NB4 (cell line): ENCODE measurements around the gene FCRL2.
"Not testable (repeated sequence)": the region's sequence is repeated elsewhere in the genome, so short reads cannot be mapped to it uniquely, and the experiment has no call there.

Experiments
- DNase-seq: peaks from one replicate; pipeline ENCODE4 v3.0.0; 2010; ENCODE audit warnings: low read depth
- H3K4me3 ChIP-seq: one replicate; pipeline ENCODE4 v1.5.1; 2011; ENCODE audit warnings: mild to moderate bottlenecking, low read depth, low read length, moderate library complexity
- MYC ChIP-seq: IDR thresholded peaks from 2 replicates; pipeline ENCODE4 v1.6.1; 2011; ENCODE audit warnings: low read depth, low read length
- POLR2A ChIP-seq: IDR thresholded peaks from 2 replicates; pipeline ENCODE4 v1.6.1; 2011; ENCODE audit warnings: mild to moderate bottlenecking; ENCODE audit not compliant: insufficient read length; ENCODE audit errors: extremely low read depth
- TF ChIP-seq, protein P1 (sequence below): IDR thresholded peaks from one replicate; pipeline ENCODE4 v1.5.1; 2012; ENCODE audit warnings: low read depth, low read length
- TF ChIP-seq, protein P2 (sequence below): IDR thresholded peaks from 2 replicates; pipeline ENCODE4 v1.6.1; 2011; ENCODE audit warnings: low read depth, low read length

FCRL2 gene

DNA sequence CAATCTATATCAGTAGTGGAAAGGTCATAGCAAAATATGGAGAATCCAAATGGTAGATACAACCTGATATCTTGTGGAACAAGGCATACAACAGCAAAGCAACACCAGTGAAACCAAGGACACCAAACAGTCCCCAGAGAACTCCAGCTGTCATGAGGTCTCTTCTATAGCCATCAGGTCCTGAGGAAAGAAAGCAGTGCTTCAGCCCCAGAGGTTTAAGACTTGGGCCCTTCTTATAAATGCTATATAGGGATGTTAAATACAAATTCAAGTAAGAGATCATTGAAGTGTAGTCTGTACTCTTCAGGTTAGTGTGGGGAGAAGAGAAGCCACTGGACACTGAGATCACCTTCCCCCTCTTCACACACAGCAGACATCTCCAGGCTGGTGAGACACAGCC is 10.1 kb downstream of the FCRL2 start:
- DNase-seq: no peak
- H3K4me3 ChIP-seq: no peak overlapping the region
- no peak for TF ChIP-seq MYC
- TF ChIP-seq, protein P1, sequence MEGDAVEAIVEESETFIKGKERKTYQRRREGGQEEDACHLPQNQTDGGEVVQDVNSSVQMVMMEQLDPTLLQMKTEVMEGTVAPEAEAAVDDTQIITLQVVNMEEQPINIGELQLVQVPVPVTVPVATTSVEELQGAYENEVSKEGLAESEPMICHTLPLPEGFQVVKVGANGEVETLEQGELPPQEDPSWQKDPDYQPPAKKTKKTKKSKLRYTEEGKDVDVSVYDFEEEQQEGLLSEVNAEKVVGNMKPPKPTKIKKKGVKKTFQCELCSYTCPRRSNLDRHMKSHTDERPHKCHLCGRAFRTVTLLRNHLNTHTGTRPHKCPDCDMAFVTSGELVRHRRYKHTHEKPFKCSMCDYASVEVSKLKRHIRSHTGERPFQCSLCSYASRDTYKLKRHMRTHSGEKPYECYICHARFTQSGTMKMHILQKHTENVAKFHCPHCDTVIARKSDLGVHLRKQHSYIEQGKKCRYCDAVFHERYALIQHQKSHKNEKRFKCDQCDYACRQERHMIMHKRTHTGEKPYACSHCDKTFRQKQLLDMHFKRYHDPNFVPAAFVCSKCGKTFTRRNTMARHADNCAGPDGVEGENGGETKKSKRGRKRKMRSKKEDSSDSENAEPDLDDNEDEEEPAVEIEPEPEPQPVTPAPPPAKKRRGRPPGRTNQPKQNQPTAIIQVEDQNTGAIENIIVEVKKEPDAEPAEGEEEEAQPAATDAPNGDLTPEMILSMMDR: no peak
- TF ChIP-seq, protein P2, sequence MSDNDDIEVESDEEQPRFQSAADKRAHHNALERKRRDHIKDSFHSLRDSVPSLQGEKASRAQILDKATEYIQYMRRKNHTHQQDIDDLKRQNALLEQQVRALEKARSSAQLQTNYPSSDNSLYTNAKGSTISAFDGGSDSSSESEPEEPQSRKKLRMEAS: no peak
- no peak for TF ChIP-seq POLR2A

DNA sequence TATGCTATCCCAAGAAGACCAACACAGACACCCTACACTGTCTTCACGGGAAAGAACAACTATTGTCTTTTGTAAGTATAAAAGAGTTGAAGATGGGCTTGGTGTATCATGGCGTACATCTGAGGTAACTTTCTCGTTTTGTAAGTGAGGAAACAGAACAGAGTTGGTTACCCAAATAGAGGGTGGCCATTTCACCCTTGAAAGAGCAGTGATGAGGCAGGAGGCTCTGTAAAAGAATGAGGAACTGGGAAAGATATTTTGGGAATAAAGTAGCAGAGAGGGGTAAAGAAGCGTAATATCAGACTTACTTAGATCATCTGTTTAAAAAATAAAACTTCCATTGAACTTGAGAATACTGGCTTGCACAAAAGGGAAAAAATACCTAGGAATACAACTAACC is 18.9 kb downstream of the FCRL2 start:
- DNase-seq: no peak
- no peak for TF ChIP-seq POLR2A
- H3K4me3 ChIP-seq: no peak overlapping the region

DNA sequence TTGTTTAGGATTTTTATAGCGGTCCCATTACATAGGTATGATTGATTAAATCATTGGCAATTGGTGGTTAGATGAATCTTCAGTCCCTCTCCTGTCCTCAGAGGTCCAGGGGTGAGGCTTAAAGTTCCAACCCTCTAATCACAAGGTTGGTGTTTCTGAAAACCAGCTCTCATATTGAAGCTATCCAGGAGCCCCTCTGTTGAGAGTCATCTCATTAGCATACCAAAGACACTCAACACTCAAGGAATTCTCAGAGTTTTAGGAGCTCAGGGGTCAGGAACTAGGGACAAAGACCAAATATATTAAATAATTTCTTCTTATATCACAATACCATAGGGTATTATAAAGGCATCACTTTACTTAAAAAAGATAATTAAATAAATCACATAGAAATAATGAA is 23.3 kb downstream of the FCRL2 start:
- DNase-seq: no peak
- TF ChIP-seq, protein P2: no peak
- TF ChIP-seq, protein P1: no peak
- TF ChIP-seq POLR2A (no peak), MYC (no peak)
- H3K4me3 ChIP-seq: no peak overlapping the region

DNA sequence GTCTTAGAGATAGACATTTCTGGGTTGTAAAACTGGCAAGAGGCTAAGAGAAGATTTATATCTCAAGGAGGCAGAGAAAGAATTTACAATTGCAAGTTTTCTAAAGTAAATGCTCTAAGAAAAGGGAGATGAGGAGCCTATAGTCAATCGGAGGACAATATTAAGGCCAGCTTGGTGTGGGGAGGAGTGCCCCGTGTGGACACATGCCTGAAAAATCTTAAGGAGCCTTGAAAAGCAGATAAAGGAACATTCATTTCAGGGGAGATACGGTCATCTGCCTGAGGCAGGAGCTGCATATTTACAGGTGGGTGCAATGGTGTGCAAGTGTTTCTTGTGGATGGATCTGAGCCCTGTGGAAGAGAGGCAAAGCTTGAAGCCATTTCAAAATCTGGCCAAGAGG is 25.6 kb downstream of the FCRL2 start:
- no peak overlapping the region for H3K4me3 ChIP-seq
- TF ChIP-seq MYC: no peak
- TF ChIP-seq POLR2A: no peak
- TF ChIP-seq, protein P2: no peak
- TF ChIP-seq, protein P1: no peak
- no peak for DNase-seq

DNA sequence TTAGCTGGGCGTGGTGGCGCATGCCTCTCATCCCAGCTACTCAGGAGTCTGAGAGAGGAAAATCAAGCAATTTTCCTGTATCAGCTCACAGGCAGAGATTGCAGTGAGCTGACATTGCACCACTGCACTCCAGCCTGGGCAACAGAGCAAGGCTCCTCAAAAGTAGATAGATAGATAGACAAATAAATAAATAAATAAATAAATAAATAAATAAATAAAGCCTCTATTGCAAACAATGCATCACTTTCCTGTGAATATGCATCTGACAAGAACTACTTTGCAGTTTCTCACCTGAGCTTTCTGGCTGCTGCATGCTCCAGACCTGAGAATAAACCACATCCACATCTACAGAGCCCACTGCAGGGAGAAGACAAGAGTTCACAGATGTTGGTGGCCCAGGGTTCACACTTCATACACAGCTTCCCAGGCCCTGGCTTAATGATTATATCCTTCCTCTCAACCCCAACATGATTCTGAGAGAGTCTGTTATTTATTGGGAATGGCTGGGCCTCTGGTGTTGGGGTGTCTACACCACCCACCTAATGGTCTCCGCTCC is 28.6 kb downstream of the FCRL2 start:
- DNase-seq: no peak

DNA sequence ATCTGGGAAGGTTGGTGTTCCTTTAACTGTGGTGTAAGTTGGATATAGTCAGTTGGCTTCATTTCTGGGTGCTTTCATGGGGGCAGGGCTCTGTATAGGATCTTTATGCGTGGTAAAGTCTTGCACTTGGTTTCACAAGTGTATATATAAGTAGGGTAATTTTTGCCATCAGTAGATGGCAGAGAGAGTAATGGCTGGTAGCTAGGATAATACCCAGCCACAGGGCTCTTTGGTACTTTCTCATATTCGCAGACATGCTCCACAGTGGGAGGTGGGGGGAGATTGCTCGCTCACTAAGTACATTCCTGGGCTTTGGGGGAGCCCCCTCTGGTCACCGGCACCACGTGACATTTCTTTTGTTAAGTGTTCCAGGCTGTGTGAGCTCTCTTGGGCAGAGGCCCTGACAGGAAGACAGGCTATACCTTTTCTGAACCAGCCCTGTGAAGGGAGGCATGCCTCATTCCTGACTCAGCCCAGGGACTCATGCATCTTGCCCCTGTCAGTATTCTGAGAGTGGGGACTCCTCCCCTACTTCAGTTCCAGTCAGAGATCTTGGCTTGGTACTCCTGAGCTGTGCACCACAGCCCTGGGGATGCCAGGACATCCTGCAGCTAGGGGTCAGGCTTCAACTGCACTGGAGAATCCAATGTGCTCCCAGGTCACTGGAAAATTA is 37.6 kb downstream of the FCRL2 start:
- DNase-seq: no peak
- H3K4me3 ChIP-seq: no peak overlapping the region
- TF ChIP-seq POLR2A (no peak), MYC (no peak)
- TF ChIP-seq, protein P1: no peak
- TF ChIP-seq, protein P2: no peak

More for the DNA sequence above, 28.6 kb downstream of the FCRL2 start:
- H3K4me3 ChIP-seq: no peak overlapping the region
- TF ChIP-seq, protein P2: no peak
- TF ChIP-seq MYC (no peak), POLR2A (no peak)
- TF ChIP-seq, protein P1: no peak

DNA sequence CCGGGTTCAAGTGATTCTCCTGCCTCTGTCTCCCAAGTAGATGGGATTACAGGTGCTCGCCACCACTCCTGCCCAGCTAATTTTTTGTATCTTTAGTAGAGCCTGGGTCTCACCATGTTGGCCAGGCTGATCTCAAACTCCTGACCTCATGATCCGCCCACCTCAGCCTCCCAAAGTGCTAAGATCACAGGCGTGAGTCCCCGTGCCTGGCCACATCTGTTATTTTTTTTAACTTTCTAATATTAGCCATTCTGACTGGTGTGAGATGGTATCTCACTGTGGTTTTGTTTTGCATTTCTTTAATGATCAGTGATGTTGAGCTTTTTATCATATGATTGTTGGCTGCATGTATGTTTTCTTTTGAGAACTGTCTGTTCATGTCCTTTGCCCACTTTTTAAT is 40.9 kb downstream of the FCRL2 start:
- H3K4me3 ChIP-seq, DNase-seq: not testable (repeated sequence)
